GM13977 (cell line): ENCODE data around the gene PDCD11.

ENCODE experiments used
- DNase-seq: peaks from one replicate; pipeline ENCODE4 v3.0.0; 2012; ENCODE audit warnings: low spot score
- CTCF ChIP-seq: IDR thresholded peaks from 2 replicates; pipeline ENCODE4 v1.5.1; 2012; ENCODE audit warnings: mild to moderate bottlenecking, control low read depth; ENCODE audit not compliant: insufficient read depth; ENCODE audit errors: extremely low read depth, missing control alignments
- in situ Hi-C: fragments of 300-500 bp; cut with MboI; formaldehyde crosslinking; loops from one replicate; pipeline ENCODE4 v1.12.0; 2022; ENCODE audit warnings: low sequenced_read_pairs, low pct_unique_long_range_greater_than_20kb, mixed read lengths, inconsistent platforms; ENCODE audit not compliant: unreplicated experiment

PDCD11 gene

GRCh38 chr10:103443475-103444185, 47.2 kb downstream of the PDCD11 start:
- TF ChIP-seq CTCF = no peak
- no peak for DNase-seq
- in situ Hi-C loops = no loop called here

GRCh38 chr10:103444478-103444877, 48.1 kb downstream of the PDCD11 start:
- in situ Hi-C loops = no loop called here
- no peak for TF ChIP-seq CTCF
- DNase-seq = no peak

- no peak for TF ChIP-seq CTCF
- in situ Hi-C loops = no loop called here
- no peak for DNase-seq
These were observed 48.9 kb downstream of the PDCD11 start for GRCh38 chr10:103445366-103445765.

- in situ Hi-C loops = no loop called here
- no peak for DNase-seq
- no peak for TF ChIP-seq CTCF
These were observed 49.5 kb downstream of the PDCD11 start for GRCh38 chr10:103445767-103446567.

- DNase-seq = no peak
- in situ Hi-C loops = no loop called here
- no peak for TF ChIP-seq CTCF
These were observed 50.8 kb downstream of the PDCD11 start for GRCh38 chr10:103447187-103447586.

- in situ Hi-C loops = no loop called here
- no peak for DNase-seq
- TF ChIP-seq CTCF = no peak
These were observed 52.3 kb downstream of the PDCD11 start for GRCh38 chr10:103448746-103449145.
